ENCODE measurements around the gene MAD1L1.

DNA sequence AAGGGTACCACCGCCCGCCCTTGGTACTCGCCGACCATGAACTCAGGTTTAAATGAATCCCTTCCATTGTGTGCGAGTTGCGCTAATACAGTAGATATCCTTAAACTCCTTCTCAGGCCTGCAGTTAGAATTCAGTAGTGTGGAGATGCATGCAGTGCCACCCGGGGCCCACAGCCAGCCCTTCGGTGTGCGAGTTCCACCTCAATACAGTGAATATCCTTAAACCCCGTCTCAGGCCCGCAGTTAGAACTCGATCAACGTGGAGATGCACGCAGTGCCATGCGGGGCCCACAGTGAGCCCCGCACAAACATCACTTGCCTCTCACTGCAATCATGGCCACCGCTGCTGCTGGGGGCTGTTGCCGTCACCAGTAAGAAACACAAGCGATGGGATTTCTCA, 261.9 kb downstream of the MAD1L1 start:
- TF ChIP-seq CHD1 (IDR thresholded peaks at IDR 0.05; ENCODE audit: low read depth, low read length): no peak
- TF ChIP-seq, protein P1, sequence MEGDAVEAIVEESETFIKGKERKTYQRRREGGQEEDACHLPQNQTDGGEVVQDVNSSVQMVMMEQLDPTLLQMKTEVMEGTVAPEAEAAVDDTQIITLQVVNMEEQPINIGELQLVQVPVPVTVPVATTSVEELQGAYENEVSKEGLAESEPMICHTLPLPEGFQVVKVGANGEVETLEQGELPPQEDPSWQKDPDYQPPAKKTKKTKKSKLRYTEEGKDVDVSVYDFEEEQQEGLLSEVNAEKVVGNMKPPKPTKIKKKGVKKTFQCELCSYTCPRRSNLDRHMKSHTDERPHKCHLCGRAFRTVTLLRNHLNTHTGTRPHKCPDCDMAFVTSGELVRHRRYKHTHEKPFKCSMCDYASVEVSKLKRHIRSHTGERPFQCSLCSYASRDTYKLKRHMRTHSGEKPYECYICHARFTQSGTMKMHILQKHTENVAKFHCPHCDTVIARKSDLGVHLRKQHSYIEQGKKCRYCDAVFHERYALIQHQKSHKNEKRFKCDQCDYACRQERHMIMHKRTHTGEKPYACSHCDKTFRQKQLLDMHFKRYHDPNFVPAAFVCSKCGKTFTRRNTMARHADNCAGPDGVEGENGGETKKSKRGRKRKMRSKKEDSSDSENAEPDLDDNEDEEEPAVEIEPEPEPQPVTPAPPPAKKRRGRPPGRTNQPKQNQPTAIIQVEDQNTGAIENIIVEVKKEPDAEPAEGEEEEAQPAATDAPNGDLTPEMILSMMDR (conservative IDR thresholded peaks at IDR 0.05; ENCODE audit: low read depth, low read length): no peak
- TF ChIP-seq POLR2A (IDR thresholded peaks at IDR 0.05; ENCODE audit: low read depth, low read length): no peak
